ENCODE data around the gene PANK1. TPM values are rescaled to one million over a fixed set of nuclear protein-coding genes. Genes with fewer than 3 reads are reported as not detected.

PANK1 gene
- polyA plus RNA-seq, 1 experiment, result 9.2 TPM

- TF ChIP-seq, protein P1, sequence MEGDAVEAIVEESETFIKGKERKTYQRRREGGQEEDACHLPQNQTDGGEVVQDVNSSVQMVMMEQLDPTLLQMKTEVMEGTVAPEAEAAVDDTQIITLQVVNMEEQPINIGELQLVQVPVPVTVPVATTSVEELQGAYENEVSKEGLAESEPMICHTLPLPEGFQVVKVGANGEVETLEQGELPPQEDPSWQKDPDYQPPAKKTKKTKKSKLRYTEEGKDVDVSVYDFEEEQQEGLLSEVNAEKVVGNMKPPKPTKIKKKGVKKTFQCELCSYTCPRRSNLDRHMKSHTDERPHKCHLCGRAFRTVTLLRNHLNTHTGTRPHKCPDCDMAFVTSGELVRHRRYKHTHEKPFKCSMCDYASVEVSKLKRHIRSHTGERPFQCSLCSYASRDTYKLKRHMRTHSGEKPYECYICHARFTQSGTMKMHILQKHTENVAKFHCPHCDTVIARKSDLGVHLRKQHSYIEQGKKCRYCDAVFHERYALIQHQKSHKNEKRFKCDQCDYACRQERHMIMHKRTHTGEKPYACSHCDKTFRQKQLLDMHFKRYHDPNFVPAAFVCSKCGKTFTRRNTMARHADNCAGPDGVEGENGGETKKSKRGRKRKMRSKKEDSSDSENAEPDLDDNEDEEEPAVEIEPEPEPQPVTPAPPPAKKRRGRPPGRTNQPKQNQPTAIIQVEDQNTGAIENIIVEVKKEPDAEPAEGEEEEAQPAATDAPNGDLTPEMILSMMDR (IDR thresholded peaks at IDR 0.05; ENCODE audit: low read depth, low read length), result no peak
- no peak for DNase-seq (ENCODE audit: low read depth, low spot score)
- ChIA-PET CTCF (no interaction called here), POLR2A (no interaction called here)
- H3K4me3 ChIP-seq (ENCODE audit: low read depth, low read length), result no peak overlapping the region
- no peak overlapping the region for H3K27ac ChIP-seq (ENCODE audit: low read depth, low read length)
- H3K27me3 ChIP-seq (ENCODE audit: control insufficient read depth, insufficient read depth, low read length), result no peaks in the 10 kb centered on the region
- H3K9me3 ChIP-seq (ENCODE audit: control insufficient read depth, insufficient read depth, low read length), result no peaks in the 10 kb centered on the region
Measured at GRCh38 chr10:89684604-89685003, 39.6 kb upstream of the PANK1 start.

GRCh38 chr10:89683883-89684282, 38.8 kb upstream of the PANK1 start:
- no peak overlapping the region for H3K4me3 ChIP-seq (ENCODE audit: low read depth, low read length)
- no peaks in the 10 kb centered on the region for H3K27me3 ChIP-seq (ENCODE audit: control insufficient read depth, insufficient read depth, low read length)
- ChIA-PET POLR2A (no interaction called here), CTCF (no interaction called here)
- H3K27ac ChIP-seq (ENCODE audit: low read depth, low read length), result no peak overlapping the region
- H3K9me3 ChIP-seq (ENCODE audit: control insufficient read depth, insufficient read depth, low read length), result no peaks in the 10 kb centered on the region
- DNase-seq (ENCODE audit: low read depth, low spot score), result no peak
- TF ChIP-seq, protein P1 (IDR thresholded peaks at IDR 0.05; ENCODE audit: low read depth, low read length), result no peak

DNA sequence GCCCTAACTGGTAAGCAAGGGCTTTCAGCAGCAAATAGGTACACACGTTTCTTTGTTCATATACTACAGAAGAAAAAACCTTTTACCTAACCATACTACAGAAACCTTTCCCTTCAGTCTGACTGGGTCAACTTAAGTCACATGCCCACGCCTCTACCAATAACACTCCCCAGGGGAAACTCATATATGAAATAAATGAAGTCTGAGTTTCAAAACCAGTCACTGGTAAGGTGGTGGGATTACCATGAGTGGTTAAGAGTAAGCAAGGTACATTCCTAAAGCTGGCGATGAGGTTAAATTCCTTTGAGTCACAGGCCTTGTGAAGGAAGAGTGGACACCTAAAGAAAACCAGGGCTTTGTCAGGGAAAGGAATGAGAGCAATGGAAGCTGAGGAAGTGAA, 34.9 kb upstream of the PANK1 start:
- Histone ChIP-seq H3K4me3 (ENCODE audit: low read depth, low read length) (no peak overlapping the region), H3K27me3 (ENCODE audit: control insufficient read depth, insufficient read depth, low read length) (no peaks in the 10 kb centered on the region), H3K27ac (ENCODE audit: low read depth, low read length) (no peak overlapping the region), H3K9me3 (ENCODE audit: control insufficient read depth, insufficient read depth, low read length) (no peaks in the 10 kb centered on the region)
- ChIA-PET CTCF (no interaction called here), POLR2A (no interaction called here)
- DNase-seq (ENCODE audit: low read depth, low spot score), result no peak
- TF ChIP-seq, protein P1 (IDR thresholded peaks at IDR 0.05; ENCODE audit: low read depth, low read length), result no peak

DNA sequence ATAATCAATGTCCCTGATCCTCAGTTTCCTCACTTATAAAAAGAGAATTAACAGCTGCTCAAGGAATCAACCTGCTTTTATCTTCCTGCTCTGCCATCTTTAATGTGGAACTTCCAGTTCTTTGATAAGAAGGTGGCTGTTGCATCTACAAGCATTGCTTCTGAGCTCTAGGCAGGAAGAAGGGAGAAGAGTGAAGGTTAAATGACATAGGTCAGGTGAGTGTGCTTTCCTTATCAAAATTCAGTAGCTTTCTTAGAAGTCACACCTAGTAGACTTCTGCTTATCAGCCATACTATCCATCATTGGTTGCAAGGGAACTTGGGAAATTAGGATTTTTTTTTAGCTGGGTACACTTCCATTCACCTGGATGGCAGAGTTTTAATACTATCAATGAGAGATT, 32.3 kb upstream of the PANK1 start:
- H3K4me3 ChIP-seq (ENCODE audit: low read depth, low read length), result no peak overlapping the region
- H3K27me3 ChIP-seq (ENCODE audit: control insufficient read depth, insufficient read depth, low read length), result no peaks in the 10 kb centered on the region
- no peak overlapping the region for H3K27ac ChIP-seq (ENCODE audit: low read depth, low read length)
- no peaks in the 10 kb centered on the region for H3K9me3 ChIP-seq (ENCODE audit: control insufficient read depth, insufficient read depth, low read length)
- DNase-seq (ENCODE audit: low read depth, low spot score), result no peak
- TF ChIP-seq, protein P1 (IDR thresholded peaks at IDR 0.05; ENCODE audit: low read depth, low read length), result no peak
- POLR2A ChIA-PET, result no interaction called here
- CTCF ChIA-PET, result no interaction called here

- TF ChIP-seq, protein P1 (IDR thresholded peaks at IDR 0.05; ENCODE audit: low read depth, low read length), result no peak
- CTCF ChIA-PET, result no interaction called here
- no peak overlapping the region for H3K27ac ChIP-seq (ENCODE audit: low read depth, low read length)
- DNase-seq (ENCODE audit: low read depth, low spot score), result no peak
- POLR2A ChIA-PET, result no interaction called here
- no peaks in the 10 kb centered on the region for H3K27me3 ChIP-seq (ENCODE audit: control insufficient read depth, insufficient read depth, low read length)
- H3K4me3 ChIP-seq (ENCODE audit: low read depth, low read length), result no peak overlapping the region
- H3K9me3 ChIP-seq (ENCODE audit: control insufficient read depth, insufficient read depth, low read length), result no peaks in the 10 kb centered on the region
Measured at GRCh38 chr10:89670926-89671325, 25.9 kb upstream of the PANK1 start.
